GM18858 (cell line): ENCODE data around the gene PPP1R3F.
"Not testable (repeated sequence)": the region's sequence is repeated elsewhere in the genome, so short reads cannot be mapped to it uniquely, and the experiment has no call there.

Experiments used
- ATAC-seq: cut with Tn5 transposase; IDR thresholded peaks from one replicate; pipeline ENCODE4 v1.9.1; 2021; ENCODE audit not compliant: unreplicated experiment

Gene PPP1R3F

GRCh38 chrX:49270249-49270921, 792 bp downstream of the PPP1R3F start:
- ATAC-seq: no peak

GRCh38 chrX:49271341-49271740, 1.7 kb downstream of the PPP1R3F start:
- ATAC-seq: no peak

GRCh38 chrX:49272421-49272820, 2.8 kb downstream of the PPP1R3F start:
- ATAC-seq: no peak

- ATAC-seq: no peak
Observed at GRCh38 chrX:49273181-49273727, 3.7 kb downstream of the PPP1R3F start.

- ATAC-seq: no peak
Observed at GRCh38 chrX:49276207-49276606, 6.6 kb downstream of the PPP1R3F start.

- ATAC-seq: no peak
Observed at GRCh38 chrX:49276671-49277534, 7.3 kb downstream of the PPP1R3F start.

- no peak for ATAC-seq
Observed at GRCh38 chrX:49277535-49277830, 7.9 kb downstream of the PPP1R3F start.

- no peak for ATAC-seq
Observed at GRCh38 chrX:49278081-49278480, 8.5 kb downstream of the PPP1R3F start.

- ATAC-seq: no peak
Observed at GRCh38 chrX:49282647-49283011, 13.0 kb downstream of the PPP1R3F start.

- no peak for ATAC-seq
Observed at GRCh38 chrX:49284212-49284611, 14.6 kb downstream of the PPP1R3F start.

- no peak for ATAC-seq
Observed at GRCh38 chrX:49286136-49286535, 16.5 kb downstream of the PPP1R3F start.

- no peak for ATAC-seq
Observed at GRCh38 chrX:49286581-49286980, 17.0 kb downstream of the PPP1R3F start.

- ATAC-seq: no peak
Observed at GRCh38 chrX:49287665-49288064, 18.1 kb downstream of the PPP1R3F start.

- no peak for ATAC-seq
Observed at GRCh38 chrX:49290215-49290614, 20.6 kb downstream of the PPP1R3F start.

GRCh38 chrX:49291615-49292337, 22.2 kb downstream of the PPP1R3F start:
- ATAC-seq: no peak

GRCh38 chrX:49292400-49293362, 23.1 kb downstream of the PPP1R3F start:
- ATAC-seq: no peak

- ATAC-seq: not testable (repeated sequence)
Observed at GRCh38 chrX:49299293-49299692, 29.7 kb downstream of the PPP1R3F start.

- ATAC-seq: no peak
Observed at GRCh38 chrX:49300703-49301102, 31.1 kb downstream of the PPP1R3F start.

- no peak for ATAC-seq
Observed at GRCh38 chrX:49303346-49303745, 33.8 kb downstream of the PPP1R3F start, which contains the start of gene GAGE10. TSS of gene GAGE10 (plus strand) at chrX:49303646. CDS start at chrX:49304860, 1,214 bp downstream.

- not testable (repeated sequence) for ATAC-seq
Observed at GRCh38 chrX:49307775-49308174, 38.2 kb downstream of the PPP1R3F start.
